ENCODE measurements around the gene EIF3D.

Gene EIF3D

DNA sequence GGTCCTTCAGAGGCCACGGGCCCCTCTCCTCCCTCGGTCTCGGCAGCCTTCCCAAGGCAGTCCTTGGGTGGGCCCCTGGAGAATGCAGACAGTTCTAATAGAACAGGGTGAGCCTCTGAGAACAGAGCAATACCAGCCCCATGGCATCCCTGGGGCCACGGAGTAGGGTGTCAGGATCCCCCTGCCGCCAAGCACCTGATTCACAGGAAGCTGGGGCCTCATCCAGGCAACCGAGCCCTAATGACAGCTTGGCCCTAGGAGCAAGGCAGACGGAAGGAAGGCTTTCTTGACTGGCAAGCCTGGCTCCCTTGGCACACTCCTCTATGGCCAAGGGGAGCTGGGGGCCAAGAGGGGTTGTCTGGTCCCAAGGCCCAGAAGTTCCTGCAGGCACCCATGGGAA lies 62.7 kb downstream of the EIF3D start:
- no peak for DNase-seq (ENCODE audit: low read depth in 2 of 2)

DNA sequence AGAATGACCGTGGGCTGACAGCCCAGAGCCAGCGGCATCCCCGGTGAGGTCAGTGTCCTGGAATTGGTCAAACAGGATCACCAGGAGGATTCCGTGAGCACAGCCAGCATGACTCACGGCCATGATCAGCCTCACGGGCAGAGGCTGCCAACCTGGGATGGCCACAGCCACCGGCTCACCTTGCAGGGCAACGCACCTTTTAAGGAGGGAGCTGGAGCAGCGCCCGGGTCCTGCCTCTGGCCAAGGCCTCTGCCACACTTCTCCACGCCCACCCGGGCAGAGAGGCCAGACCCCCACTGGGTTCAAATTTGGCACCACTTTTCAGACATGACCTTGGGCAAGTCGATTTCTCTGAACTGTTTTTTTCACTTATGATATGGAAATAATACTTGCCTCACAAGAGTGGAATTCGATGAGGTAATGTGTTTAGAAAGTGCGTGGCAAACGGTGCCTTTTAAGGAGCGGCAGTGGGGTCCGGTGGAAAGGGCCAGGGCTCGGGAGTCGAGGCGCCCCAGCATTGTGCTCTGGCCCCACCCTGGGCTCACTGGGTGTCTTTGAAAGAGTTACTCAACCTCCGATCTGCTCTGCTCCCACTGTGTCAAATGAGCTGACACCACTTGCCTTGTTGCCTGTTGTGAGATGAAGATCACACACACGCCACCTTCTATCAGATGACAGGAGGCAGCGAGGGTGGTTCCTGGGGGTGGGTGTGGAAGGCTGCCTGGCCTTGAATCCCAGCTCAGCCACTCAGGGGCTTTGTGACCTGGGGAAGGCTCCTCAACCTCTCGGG lies 63.5 kb downstream of the EIF3D start:
- DNase-seq (ENCODE audit: low read depth in 2 of 2) = no peak

DNA sequence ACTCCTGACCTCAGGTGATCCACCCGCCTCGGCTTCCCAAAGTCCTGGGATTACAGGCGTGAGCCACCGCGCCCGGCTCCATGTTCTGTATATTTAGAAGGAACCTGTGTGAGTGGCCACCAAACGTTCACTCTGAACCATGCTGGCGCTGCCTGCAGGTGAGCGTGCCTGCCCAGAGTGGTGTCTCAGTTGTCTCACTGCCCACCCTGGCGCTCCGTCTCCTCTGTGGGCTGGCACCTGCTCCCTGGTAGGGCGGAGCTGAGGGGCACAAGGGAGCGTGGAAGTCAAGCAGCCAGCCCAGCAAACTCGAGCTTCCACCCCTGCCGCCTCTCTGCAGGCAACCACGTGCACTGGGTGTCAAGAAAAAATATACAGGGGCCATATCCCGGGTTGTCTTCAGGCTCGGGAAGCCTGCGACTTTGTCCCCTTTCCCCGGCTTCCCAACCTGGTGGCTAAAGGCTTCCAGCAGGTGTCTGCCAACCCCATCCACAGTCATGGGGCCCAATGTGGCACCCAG lies 64.2 kb downstream of the EIF3D start:
- no peak for DNase-seq (ENCODE audit: low read depth in 2 of 2)

DNA sequence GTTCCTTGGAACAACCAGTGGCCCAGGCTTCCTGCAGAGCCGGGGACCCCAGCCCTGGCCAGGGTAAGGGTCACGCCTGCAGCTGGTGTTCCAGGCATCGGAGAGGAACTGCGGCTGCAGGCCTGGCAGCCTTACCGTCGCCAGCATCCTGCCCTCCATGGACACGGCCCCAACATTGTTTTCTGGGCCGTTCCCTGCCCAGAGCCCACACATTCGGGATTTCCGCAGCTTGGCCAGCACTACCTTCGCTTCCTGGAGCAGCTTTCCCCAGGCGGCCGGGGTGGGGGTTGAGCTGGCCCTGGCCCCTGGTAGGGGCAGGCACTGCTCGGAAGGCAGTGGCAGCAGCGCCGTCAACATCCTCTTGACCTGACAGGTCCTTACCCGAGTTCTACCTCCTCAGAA lies 65.2 kb downstream of the EIF3D start:
- DNase-seq (ENCODE audit: low read depth in 2 of 2) = no peak

DNA sequence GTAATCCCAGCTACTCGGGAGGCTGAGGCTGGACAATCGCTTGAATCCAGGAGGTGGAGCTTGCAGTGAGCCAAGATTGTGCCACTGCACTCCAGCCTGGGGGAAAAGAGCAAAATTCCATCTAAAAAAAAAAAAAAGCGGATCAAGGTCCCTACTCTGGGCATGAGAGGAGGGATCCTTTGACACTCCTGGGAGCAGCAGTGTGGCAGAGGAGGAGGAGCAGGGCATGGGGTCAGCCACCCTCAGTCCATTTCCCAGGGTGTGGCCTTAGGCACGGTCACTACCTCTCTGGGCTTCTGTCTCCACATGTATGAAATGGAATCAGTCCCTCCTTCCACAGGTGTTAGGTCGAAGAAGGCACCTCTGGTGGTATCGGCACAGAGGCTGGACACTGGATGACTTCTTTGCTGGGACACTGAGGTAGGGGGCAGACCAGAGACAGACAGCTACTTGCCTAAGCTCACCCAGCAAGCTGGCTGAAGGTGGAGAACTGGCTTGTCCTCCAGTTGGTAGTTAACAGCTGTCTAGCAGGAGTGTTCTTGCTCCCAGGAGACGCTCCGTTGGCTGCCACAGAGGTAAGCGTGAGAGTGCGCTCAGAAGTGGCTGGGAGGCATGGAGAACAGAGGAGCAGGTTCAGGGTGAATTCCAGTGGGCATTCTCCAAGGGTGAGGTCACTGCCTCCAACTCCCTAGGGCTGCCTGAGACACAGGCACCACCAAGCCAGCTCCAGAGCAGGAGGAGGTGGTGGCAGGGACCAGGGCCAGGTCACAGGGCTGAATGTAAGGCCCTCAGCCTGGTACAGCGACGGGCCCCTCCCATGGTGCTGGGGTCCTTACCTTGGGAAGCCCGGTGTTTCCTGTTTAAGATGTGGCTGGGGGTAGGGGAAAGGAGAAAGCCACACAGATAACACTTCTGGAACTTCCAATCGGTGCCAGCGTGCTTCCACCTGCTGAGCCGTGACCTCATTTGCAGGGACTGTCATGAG lies 67.0 kb downstream of the EIF3D start:
- no peak for DNase-seq (ENCODE audit: low read depth in 2 of 2)
